K562 (cell line): ENCODE data around the gene HSPA1B. TPM values are rescaled to one million over a fixed set of nuclear protein-coding genes. Genes with fewer than 3 reads are reported as not detected.

Experiments used
- AFF4 ChIP-seq: sonication (generic); formaldehyde crosslinking; IDR thresholded peaks from 2 replicates; pipeline ENCODE4 v1.8.0; 2023; ENCODE audit warnings: mild to moderate bottlenecking, missing genetic modification reagents
- CBX1 ChIP-seq: sonication (generic); IDR thresholded peaks from 2 replicates; pipeline ENCODE4 v1.6.1; 2016; ENCODE audit warnings: antibody characterized with exemption, low read depth, mild to moderate bottlenecking
- CCAR2 ChIP-seq: fragments of 200-400 bp; formaldehyde crosslinking; IDR thresholded peaks from 2 replicates; pipeline ENCODE4 v1.6.1; 2017; ENCODE audit warnings: mild to moderate bottlenecking, low read depth, low read length
- ELK1 ChIP-seq: sonication (generic); formaldehyde crosslinking; IDR thresholded peaks from 2 replicates; pipeline ENCODE4 v1.8.1; 2022; ENCODE audit warnings: missing genetic modification reagents
- FOXM1 ChIP-seq, 2 experiments: fragments of 450-650 bp in 1 of 2; sonication (generic) in 1 of 2; formaldehyde crosslinking in 1 of 2; IDR thresholded peaks; 2 replicates each; pipeline versions ENCODE4 v1.6.1 to v1.9.0; 2017 to 2022; ENCODE audit warnings: low read depth in 2 of 2, mild to moderate bottlenecking in 2 of 2, missing genetic modification reagents in 1 of 2, moderate library complexity in 1 of 2
- HLTF ChIP-seq: fragments of 450-650 bp; IDR thresholded peaks from 2 replicates; pipeline ENCODE4 v1.6.1; 2016
- HNRNPUL1 ChIP-seq: fragments of 200-400 bp; formaldehyde crosslinking; IDR thresholded peaks from 2 replicates; pipeline ENCODE4 v1.6.1; 2017; ENCODE audit warnings: low read length
- MTA1 ChIP-seq: fragments of 450-650 bp; IDR thresholded peaks from 2 replicates; pipeline ENCODE4 v1.6.1; 2017; ENCODE audit warnings: borderline replicate concordance
- NFE2 ChIP-seq: IDR thresholded peaks from 2 replicates; pipeline ENCODE4 v1.6.1; 2014; ENCODE audit warnings: antibody characterized with exemption, low read depth
- NFXL1 ChIP-seq: fragments of 450-650 bp; formaldehyde crosslinking; IDR thresholded peaks from 2 replicates; pipeline ENCODE4 v1.4.0; 2021; ENCODE audit warnings: mild to moderate bottlenecking
- NRF1 ChIP-seq, 2 experiments: fragments of 450-650 bp; IDR thresholded peaks in 1 of 2; conservative IDR thresholded peaks in 1 of 2; 2 replicates each; pipeline ENCODE4 v1.6.1; 2014; ENCODE audit warnings: mild to moderate bottlenecking in 2 of 2
- PPARD ChIP-seq: fragments of 250-450 bp; sonication (Bioruptor Pico); IDR thresholded peaks from 2 replicates; pipeline ENCODE4 v1.8.0; 2022; ENCODE audit warnings: inconsistent platforms, mild to moderate bottlenecking, moderate library complexity
- RBM25 ChIP-seq: fragments of 200-400 bp; formaldehyde crosslinking; IDR thresholded peaks from 2 replicates; pipeline ENCODE4 v1.6.1; 2018; ENCODE audit warnings: low read length, low read depth, moderate library complexity; ENCODE audit not compliant: severe bottlenecking
- SRSF3 ChIP-seq: fragments of 200-400 bp; formaldehyde crosslinking; IDR thresholded peaks from 2 replicates; pipeline ENCODE4 v1.6.1; 2016; ENCODE audit warnings: mild to moderate bottlenecking, low read length, moderate library complexity; ENCODE audit not compliant: insufficient read depth
- SUPT5H ChIP-seq: fragments of 450-650 bp; IDR thresholded peaks from 2 replicates; pipeline ENCODE4 v1.6.1; 2016
- ZBTB2 ChIP-seq: fragments of 450-650 bp; IDR thresholded peaks from 2 replicates; pipeline ENCODE4 v1.6.1; 2016; ENCODE audit warnings: antibody characterized with exemption
- ZNF766 ChIP-seq: fragments of 200-800 bp; sonication (Bioruptor generic); conservative IDR thresholded peaks from 2 replicates; pipeline ENCODE4 v1.6.1; 2016; ENCODE audit warnings: missing genetic modification characterization, missing compliant biosample characterization
- ZNF780A ChIP-seq: fragments of 250-450 bp; sonication (Bioruptor Pico); IDR thresholded peaks from 2 replicates; pipeline ENCODE4 v1.5.0; 2021; ENCODE audit warnings: mild to moderate bottlenecking
- ZNF830 ChIP-seq: fragments of 250-450 bp; sonication (Bioruptor Pico); IDR thresholded peaks from 2 replicates; pipeline ENCODE4 v1.5.0; 2021; ENCODE audit warnings: mild to moderate bottlenecking
- polyA plus RNA-seq, 8 experiments: library from polyadenylated mRNA; depleted of rRNA in 4 of 8; stranded (reverse) in 5 of 8; unstranded in 3 of 8; fragments of >200 nt; fragmentation: Nextera tagmentation in 2 of 8; fragmentation: Illumina TruSeq in 1 of 8; extraction: Ambion mirVana in 2 of 8; extraction: Trizol in 1 of 8; gene quantifications; 2 replicates each; pipeline versions ENCODE4 v1.2.1 to v1.2.3, GENCODE V29; 2011 to 2014; ENCODE audit warnings: inconsistent platforms in 1 of 8, missing spikeins in 1 of 8
- total RNA-seq, 7 experiments: library from RNA; depleted of rRNA in 6 of 7; stranded (reverse); fragments of >200 nt in 6 of 7; fragmentation: Illumina TruSeq in 2 of 7; extraction: Trizol in 2 of 7; gene quantifications; 2 replicates each; pipeline versions ENCODE4 v1.2.1 to v1.2.3, GENCODE V29; 2011 to 2021; ENCODE audit warnings: low replicate concordance in 1 of 7
- TF ChIP-seq, protein P1 (sequence below): fragments of 450-650 bp; formaldehyde crosslinking; IDR thresholded peaks from 2 replicates; pipeline ENCODE4 v1.4.0; 2020; ENCODE audit warnings: mild to moderate bottlenecking, moderate library complexity

Gene HSPA1B
- total and polyA plus RNA-seq, 9 of the 15 experiments (the other 6 are each of a cell fraction or from before 2014, with no cell fraction given): 0.27 to 227 (median 51.2) TPM

DNA sequence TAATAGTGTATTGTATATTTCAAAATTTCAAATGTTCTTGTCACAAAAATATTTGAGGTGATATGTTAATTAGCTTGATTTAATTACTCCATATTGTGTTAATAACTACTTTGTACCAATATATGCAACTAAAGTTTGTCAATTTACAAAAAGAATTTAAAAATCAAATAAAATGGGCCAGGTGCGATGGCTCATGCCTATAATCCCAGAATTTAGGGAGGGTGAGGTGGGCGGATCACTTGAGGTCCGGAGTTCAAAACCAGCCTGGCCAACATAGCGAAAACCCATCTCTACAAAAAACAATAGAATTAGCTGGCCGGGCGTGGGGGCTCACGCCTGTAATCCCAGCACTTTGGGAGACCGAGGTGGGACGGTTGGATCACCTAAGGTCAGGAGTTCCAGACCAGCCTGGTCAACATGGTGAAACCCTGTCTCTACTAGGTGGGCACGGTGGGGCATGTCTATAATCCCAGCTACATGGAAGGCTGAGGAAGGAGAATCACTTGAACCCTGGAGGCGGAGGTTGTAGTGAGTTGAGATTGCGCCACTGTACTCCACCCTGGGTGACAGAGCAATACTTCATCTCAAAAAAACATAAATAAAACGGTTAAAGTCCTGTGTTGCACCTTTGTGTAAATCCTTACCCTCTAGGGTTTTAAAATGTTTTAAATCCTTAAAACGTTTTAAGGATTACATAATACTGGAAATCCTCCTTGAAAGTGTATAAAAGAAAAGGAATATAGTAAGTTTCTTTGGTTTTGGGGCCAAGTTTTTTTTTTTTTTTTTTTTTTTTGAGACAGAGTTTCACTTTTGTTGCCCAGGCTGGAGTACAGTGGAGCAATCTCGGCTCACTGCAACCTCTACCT lies 4.0 kb downstream of the HSPA1B start (continued):
- TF ChIP-seq AFF4 (CRISPR knock-in tag) (no peak), CCAR2 (no peak), ZBTB2 (no peak; the same call in none of the 2 replicates), SUPT5H (no peak), ZNF780A (CRISPR knock-in tag) (no peak), HNRNPUL1 (no peak), NRF1 (conservative IDR thresholded peaks at IDR 0.05 in 1 of 2, IDR thresholded peaks at IDR 0.05 in 1 of 2) (peak; percentile 45 to 50), SRSF3 (no peak), NFXL1 (no peak), HLTF (no peak; the same call in 1 of the 2 replicates), NFE2 (peak; percentile 82), ELK1 (no peak), FOXM1 (IDR thresholded peaks at IDR 0.05; ENCODE audit: low read depth) (0 out of 2 replicates have a peak, but pooled peaks have one; percentile 14), FOXM1 (CRISPR knock-in tag; IDR thresholded peaks at IDR 0.05; ENCODE audit: low read depth) (no peak), ZNF766 (CRISPR knock-in tag) (no peak), PPARD (0 out of 2 replicates have a peak, but pooled peaks have one; percentile 7), MTA1 (no peak), CBX1 (no peak), ZNF830 (CRISPR knock-in tag) (peak; percentile 90; the same call in 1 of the 2 replicates), RBM25 (peak; percentile 22)
- TF ChIP-seq, protein P1, sequence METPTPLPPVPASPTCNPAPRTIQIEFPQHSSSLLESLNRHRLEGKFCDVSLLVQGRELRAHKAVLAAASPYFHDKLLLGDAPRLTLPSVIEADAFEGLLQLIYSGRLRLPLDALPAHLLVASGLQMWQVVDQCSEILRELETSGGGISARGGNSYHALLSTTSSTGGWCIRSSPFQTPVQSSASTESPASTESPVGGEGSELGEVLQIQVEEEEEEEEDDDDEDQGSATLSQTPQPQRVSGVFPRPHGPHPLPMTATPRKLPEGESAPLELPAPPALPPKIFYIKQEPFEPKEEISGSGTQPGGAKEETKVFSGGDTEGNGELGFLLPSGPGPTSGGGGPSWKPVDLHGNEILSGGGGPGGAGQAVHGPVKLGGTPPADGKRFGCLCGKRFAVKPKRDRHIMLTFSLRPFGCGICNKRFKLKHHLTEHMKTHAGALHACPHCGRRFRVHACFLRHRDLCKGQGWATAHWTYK (CRISPR knock-in tag): peak; percentile 46; the same call in 1 of the 2 replicates
